HepG2 (cell line): ENCODE data around the gene SF3B2. TPM values are rescaled to one million over a fixed set of nuclear protein-coding genes. Genes with fewer than 3 reads are reported as not detected.

Experiments
- ATAC-seq: fragments of 200-7000 bp; cut with Tn5 transposase; 3 replicates; pipeline ENCODE4 v1.9.1; 2020; ENCODE audit warnings: mild to moderate bottlenecking, moderate library complexity
- BruUV-seq: library from RNA; stranded (reverse); fragments of 400-500 nt; replicated peaks from 2 replicates; lab custom pipeline; 2021; lab: Mats Ljungman, UMichigan
- CTCF ChIA-PET: fragments of 300-600 bp; formaldehyde crosslinking; extraction: SDS; loops from one replicate; lab custom pipeline; 2021; ENCODE audit warnings: low total read pairs, inconsistent platforms, low intra/inter-chr PET ratio; lab: Yijun Ruan, JAX
- POLR2A ChIA-PET: fragments of 350-600 bp; sonication (Branson Sonifier 250); formaldehyde crosslinking; loops from one replicate; lab custom pipeline; 2020; ENCODE audit warnings: antibody characterized with exemption, inconsistent platforms; lab: Yijun Ruan, JAX
- DNase-seq: peaks from one replicate; pipeline ENCODE4 v3.0.0-alpha.2; 2015; ENCODE audit warnings: low spot score
- FAIRE-seq: peaks from 3 replicates; lab custom pipeline; 2011; peaks lifted over from hg19 to GRCh38; lab: Jason Lieb, UNC
- H2AFZ ChIP-seq: one replicate; pipeline ENCODE4 v1.6.1; 2011; ENCODE audit warnings: low read length, inconsistent platforms
- H3K27ac ChIP-seq: fragments of 300-600 bp; 3 replicates; pipeline ENCODE4 v1.8.0; 2011; ENCODE audit warnings: mixed run types, mild to moderate bottlenecking, mixed read lengths, low read length, inconsistent platforms; ENCODE audit not compliant: insufficient read depth; ENCODE audit errors: extremely low read length
- H3K27me3 ChIP-seq, 2 experiments: fragments of 200-600 bp in 1 of 2; 2 replicates in 1 of 2; 3 replicates in 1 of 2; pipeline versions ENCODE4 v1.6.0 to v1.8.0; 2011; ENCODE audit warnings: low read length in 2 of 2, mild to moderate bottlenecking in 2 of 2, moderate library complexity in 2 of 2, inconsistent platforms in 1 of 2; ENCODE audit not compliant: insufficient read depth in 2 of 2, control insufficient read depth in 1 of 2
- H3K36me3 ChIP-seq, 2 experiments: fragments of 200-600 bp in 1 of 2; replicated peaks in 1 of 2; 2 replicates in 1 of 2; 3 replicates in 1 of 2; pipeline versions ENCODE4 v1.5.1 to v1.8.0; 2011; ENCODE audit warnings: low read length in 2 of 2, inconsistent platforms in 1 of 2; ENCODE audit not compliant: insufficient read depth in 2 of 2, control insufficient read depth in 1 of 2
- H3K4me1 ChIP-seq: 2 replicates; pipeline ENCODE4 v1.5.1; 2012; ENCODE audit warnings: low read length, inconsistent platforms; ENCODE audit not compliant: insufficient read depth
- H3K4me2 ChIP-seq: 2 replicates; pipeline ENCODE4 v1.6.0; 2011; ENCODE audit warnings: low read depth, low read length, inconsistent platforms
- H3K4me3 ChIP-seq, 3 experiments: fragments of 200-600 bp in 1 of 3; sonication (generic), shearing (Covaris generic) in 1 of 3; replicated peaks in 1 of 3; 2 replicates each; pipeline ENCODE4 v1.5.1; 2011 to 2016; ENCODE audit warnings: low read length in 3 of 3, inconsistent platforms in 2 of 3, low read depth in 2 of 3, mild to moderate bottlenecking in 2 of 3, control low read depth in 1 of 3, mixed read lengths in 1 of 3; ENCODE audit not compliant: insufficient read depth in 1 of 3
- H3K79me2 ChIP-seq: one replicate; pipeline ENCODE4 v1.6.1; 2011; ENCODE audit warnings: low read length, inconsistent platforms; ENCODE audit not compliant: insufficient read depth
- H3K9ac ChIP-seq: 2 replicates; pipeline ENCODE4 v1.6.0; 2011; ENCODE audit warnings: mild to moderate bottlenecking, low read depth, low read length, inconsistent platforms; ENCODE audit not compliant: insufficient read depth
- H3K9me3 ChIP-seq: 2 replicates; pipeline ENCODE4 v1.5.1; 2012; ENCODE audit warnings: mild to moderate bottlenecking, low read length
- H4K20me1 ChIP-seq: 2 replicates; pipeline ENCODE4 v1.6.0; 2011; ENCODE audit warnings: inconsistent platforms, mild to moderate bottlenecking, low read length, moderate library complexity; ENCODE audit not compliant: insufficient read depth
- TEAD2 ChIP-seq: sonication (generic); formaldehyde crosslinking; IDR thresholded peaks from 2 replicates; pipeline ENCODE4 v1.9.0; 2021; ENCODE audit warnings: missing genetic modification reagents
- WGBS: methylation state at CpG from one replicate; pipeline ENCODE4 v1.1.6; 2017; ENCODE audit warnings: low lambda C conversion rate; 5-methylcytosine and 5-hydroxymethylcytosine counted together
- in situ Hi-C: cut with HindIII; loops from 2 replicates; pipeline ENCODE4 v1.10.0; 2017; ENCODE audit warnings: low pct_unique_long_range_greater_than_20kb; ENCODE audit not compliant: extremely low pct_ligation_motif_present
- intact Hi-C: fragments of 100-400 bp; cut with micrococcal nuclease; formaldehyde crosslinking; loops from one replicate; pipeline ENCODE4 v1.10.0; 2022; ENCODE audit not compliant: unreplicated experiment
- polyA plus RNA-seq, 8 experiments: library from polyadenylated mRNA; depleted of rRNA in 3 of 8; stranded (reverse) in 7 of 8; unstranded in 1 of 8; fragments of >200 nt; fragmentation: Illumina TruSeq in 4 of 8; extraction: Trizol in 4 of 8; gene quantifications; 2 replicates each; pipeline versions ENCODE4 v1.2.1 to v1.2.3, GENCODE V29; 2011 to 2016; ENCODE audit warnings: low read depth in 4 of 8, missing spikeins in 1 of 8, mixed read lengths in 1 of 8; ENCODE audit not compliant: insufficient read depth in 1 of 8
- total RNA-seq, 5 experiments: library from RNA; depleted of rRNA; stranded (reverse); fragments of >200 nt; fragmentation: Illumina TruSeq; extraction: Trizol; gene quantifications; 2 replicates each; pipeline ENCODE4 v1.2.3, GENCODE V29; 2016; ENCODE audit warnings: low read depth in 1 of 5
- TF ChIP-seq, protein P1 (sequence below): sonication (generic); formaldehyde crosslinking; IDR thresholded peaks from 2 replicates; pipeline ENCODE4 v1.5.1; 2020; ENCODE audit warnings: mild to moderate bottlenecking, missing genetic modification reagents, moderate library complexity

SF3B2 gene
- total and polyA plus RNA-seq, 2 of the 13 experiments (the other 11 are each of a cell fraction or from before 2014, with no cell fraction given), result 70.4 to 153 TPM

DNA sequence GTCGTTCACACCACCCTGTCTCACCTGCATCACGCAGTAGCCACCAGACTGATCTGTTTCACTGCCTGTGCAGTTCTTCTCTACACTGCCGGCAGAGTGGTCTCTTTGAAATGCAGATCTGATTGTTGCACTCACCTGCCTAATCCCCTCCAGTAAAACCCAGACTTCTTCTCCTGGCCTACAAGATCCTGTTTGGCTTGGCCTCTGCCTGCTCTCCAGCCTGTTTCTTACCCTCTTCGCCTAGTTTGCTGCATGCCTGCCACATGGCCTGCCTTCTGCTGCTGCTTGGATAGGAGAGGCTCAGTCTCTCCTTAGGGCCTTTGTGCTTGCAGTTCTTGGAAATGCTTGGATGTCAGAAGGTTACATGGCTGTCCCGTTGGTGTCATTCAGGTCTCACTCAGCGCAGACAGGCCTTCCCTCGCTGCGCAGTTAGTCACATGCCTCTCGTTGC lies 59.9 kb downstream of the SF3B2 start:
- in situ Hi-C loops (no loop called here), intact Hi-C loops (no loop called here)
- no peak for ATAC-seq
- no peaks in the 10 kb centered on the region for H3K9me3 ChIP-seq
- H3K4me1 ChIP-seq, result peaks cover 61% of the 10 kb centered on the region
- FAIRE-seq, result no peak
- DNase-seq, result no peak
- no peak overlapping the region for H3K9ac ChIP-seq
- H3K27ac ChIP-seq, result no peak overlapping the region
- H3K4me3 ChIP-seq, result no peak overlapping the region
- H3K4me2 ChIP-seq, result no peak overlapping the region
- H3K79me2 ChIP-seq, result peaks cover 2% of the 10 kb centered on the region
- TF ChIP-seq, protein P1, sequence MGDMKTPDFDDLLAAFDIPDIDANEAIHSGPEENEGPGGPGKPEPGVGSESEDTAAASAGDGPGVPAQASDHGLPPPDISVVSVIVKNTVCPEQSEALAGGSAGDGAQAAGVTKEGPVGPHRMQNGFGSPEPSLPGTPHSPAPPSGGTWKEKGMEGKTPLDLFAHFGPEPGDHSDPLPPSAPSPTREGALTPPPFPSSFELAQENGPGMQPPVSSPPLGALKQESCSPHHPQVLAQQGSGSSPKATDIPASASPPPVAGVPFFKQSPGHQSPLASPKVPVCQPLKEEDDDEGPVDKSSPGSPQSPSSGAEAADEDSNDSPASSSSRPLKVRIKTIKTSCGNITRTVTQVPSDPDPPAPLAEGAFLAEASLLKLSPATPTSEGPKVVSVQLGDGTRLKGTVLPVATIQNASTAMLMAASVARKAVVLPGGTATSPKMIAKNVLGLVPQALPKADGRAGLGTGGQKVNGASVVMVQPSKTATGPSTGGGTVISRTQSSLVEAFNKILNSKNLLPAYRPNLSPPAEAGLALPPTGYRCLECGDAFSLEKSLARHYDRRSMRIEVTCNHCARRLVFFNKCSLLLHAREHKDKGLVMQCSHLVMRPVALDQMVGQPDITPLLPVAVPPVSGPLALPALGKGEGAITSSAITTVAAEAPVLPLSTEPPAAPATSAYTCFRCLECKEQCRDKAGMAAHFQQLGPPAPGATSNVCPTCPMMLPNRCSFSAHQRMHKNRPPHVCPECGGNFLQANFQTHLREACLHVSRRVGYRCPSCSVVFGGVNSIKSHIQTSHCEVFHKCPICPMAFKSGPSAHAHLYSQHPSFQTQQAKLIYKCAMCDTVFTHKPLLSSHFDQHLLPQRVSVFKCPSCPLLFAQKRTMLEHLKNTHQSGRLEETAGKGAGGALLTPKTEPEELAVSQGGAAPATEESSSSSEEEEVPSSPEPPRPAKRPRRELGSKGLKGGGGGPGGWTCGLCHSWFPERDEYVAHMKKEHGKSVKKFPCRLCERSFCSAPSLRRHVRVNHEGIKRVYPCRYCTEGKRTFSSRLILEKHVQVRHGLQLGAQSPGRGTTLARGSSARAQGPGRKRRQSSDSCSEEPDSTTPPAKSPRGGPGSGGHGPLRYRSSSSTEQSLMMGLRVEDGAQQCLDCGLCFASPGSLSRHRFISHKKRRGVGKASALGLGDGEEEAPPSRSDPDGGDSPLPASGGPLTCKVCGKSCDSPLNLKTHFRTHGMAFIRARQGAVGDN (CRISPR knock-in tag), result peak; percentile 20; the same call in 1 of the 2 replicates
- TF ChIP-seq TEAD2 (CRISPR knock-in tag), result no peak
- POLR2A ChIA-PET, result interaction anchor here (1.0 kb wide), 1 partner anchor 177 kb away, joined by 3 read pairs; the partner anchor contains the start of gene YIF1A
- H3K36me3 ChIP-seq, result no peaks in the 10 kb centered on the region
- BruUV-seq, result no TSS peak
- no peak overlapping the region for H2AFZ ChIP-seq
- H3K27me3 ChIP-seq, result no peaks in the 10 kb centered on the region
- CTCF ChIA-PET, result no interaction called here
- H4K20me1 ChIP-seq, result no peaks in the 10 kb centered on the region
- WGBS, result 91% methylated on average over 9 of the region's 9 CpGs
